OCI-LY1 (cell line): ENCODE data around the gene LARP1.
A peak's percentile ranks its signal among the peaks of the same experiment; 100 is the strongest.

Experiments used
- H2AFZ ChIP-seq: fragments of 200-600 bp; sonication (generic), shearing (Covaris generic); 2 replicates; pipeline ENCODE4 v1.6.0; 2014; ENCODE audit warnings: antibody characterized with exemption, mild to moderate bottlenecking, low read length
- H3F3A ChIP-seq: fragments of 200-600 bp; sonication (generic), shearing (Covaris generic); 2 replicates; pipeline ENCODE4 v1.6.0; 2014; ENCODE audit warnings: mild to moderate bottlenecking, antibody characterized with exemption, low read length, moderate library complexity; ENCODE audit not compliant: insufficient read depth
- H3K27ac ChIP-seq: fragments of 200-600 bp; sonication (generic); 2 replicates; pipeline ENCODE4 v1.5.1; 2014; ENCODE audit warnings: low read length, mixed run types, mild to moderate bottlenecking, low read depth; ENCODE audit not compliant: poor library complexity, severe bottlenecking
- H3K27me3 ChIP-seq: fragments of 200-600 bp; sonication (generic); 2 replicates; pipeline ENCODE4 v1.6.0; 2014; ENCODE audit warnings: antibody characterized with exemption, mild to moderate bottlenecking, low read length, moderate library complexity; ENCODE audit not compliant: insufficient read depth
- H3K36me3 ChIP-seq: fragments of 200-600 bp; sonication (generic); 2 replicates; pipeline ENCODE4 v1.6.1; 2014; ENCODE audit warnings: mild to moderate bottlenecking, antibody characterized with exemption, low read length, moderate library complexity, mixed read lengths; ENCODE audit not compliant: insufficient read depth
- H3K4me1 ChIP-seq: fragments of 200-600 bp; sonication (generic); 2 replicates; pipeline ENCODE4 v1.5.1; 2014; ENCODE audit warnings: mild to moderate bottlenecking, low read length, moderate library complexity; ENCODE audit not compliant: insufficient read depth, severe bottlenecking
- H3K4me2 ChIP-seq: fragments of 200-600 bp; sonication (generic), shearing (Covaris generic); 2 replicates; pipeline ENCODE4 v1.6.1; 2014; ENCODE audit warnings: low read length
- H3K4me3 ChIP-seq: fragments of 200-600 bp; sonication (generic); 2 replicates; pipeline ENCODE4 v1.5.1; 2014; ENCODE audit warnings: low read length, low read depth, mild to moderate bottlenecking, mixed read lengths; ENCODE audit not compliant: poor library complexity, severe bottlenecking
- H3K79me2 ChIP-seq: fragments of 200-600 bp; shearing (Covaris generic); 2 replicates; pipeline ENCODE4 v1.6.1; 2016; ENCODE audit warnings: mixed run types, low read length, mixed read lengths; ENCODE audit not compliant: insufficient read depth
- H3K9ac ChIP-seq: fragments of 200-600 bp; sonication (generic), shearing (Covaris generic); 2 replicates; pipeline ENCODE4 v1.6.1; 2014; ENCODE audit warnings: mild to moderate bottlenecking, low read length, mixed read lengths
- H3K9me2 ChIP-seq: fragments of 200-600 bp; sonication (generic), shearing (Covaris generic); 2 replicates; pipeline ENCODE4 v1.6.1; 2014; ENCODE audit warnings: low read depth, mild to moderate bottlenecking, low read length, mixed read lengths
- H3K9me3 ChIP-seq: fragments of 200-600 bp; shearing (Covaris generic); 2 replicates; pipeline ENCODE4 v1.6.1; 2014; ENCODE audit warnings: low read length, mixed read lengths
- H4K20me1 ChIP-seq: fragments of 200-600 bp; sonication (generic), shearing (Covaris generic); 2 replicates; pipeline ENCODE4 v1.6.0; 2016; ENCODE audit warnings: mild to moderate bottlenecking, low read length; ENCODE audit not compliant: insufficient read depth
- CTCF ChIP-seq: fragments of 200-600 bp; sonication (generic), shearing (Covaris generic); IDR thresholded peaks from 2 replicates; pipeline ENCODE4 v1.5.1; 2017; ENCODE audit warnings: mild to moderate bottlenecking, antibody characterized with exemption, low read length, moderate library complexity, mixed read lengths
- EZH2 ChIP-seq: fragments of 200-600 bp; sonication (generic), shearing (Covaris generic); IDR thresholded peaks from 2 replicates; pipeline ENCODE4 v1.8.0; 2017; ENCODE audit warnings: borderline replicate concordance, mixed run types, mild to moderate bottlenecking, antibody characterized with exemption, low read length, moderate library complexity, mixed read lengths

Gene LARP1

GRCh38 chr5:154851351-154851750 is 96.2 kb downstream of the LARP1 start:
- no peaks in the 10 kb centered on the region for H3K9me3 ChIP-seq
- no peaks in the 10 kb centered on the region for H3K36me3 ChIP-seq
- no peak overlapping the region for H2AFZ ChIP-seq
- no peak overlapping the region for H3K27ac ChIP-seq
- H3K4me2 ChIP-seq, result no peak overlapping the region
- H3K9ac ChIP-seq, result no peak overlapping the region
- H3K4me3 ChIP-seq, result no peak overlapping the region
- H3K79me2 ChIP-seq, result no peaks in the 10 kb centered on the region
- no peaks in the 10 kb centered on the region for H4K20me1 ChIP-seq
- no peaks in the 10 kb centered on the region for H3K9me2 ChIP-seq
- H3K27me3 ChIP-seq, result no peaks in the 10 kb centered on the region
- H3F3A ChIP-seq, result no peaks in the 10 kb centered on the region
- no peaks in the 10 kb centered on the region for H3K4me1 ChIP-seq
- TF ChIP-seq CTCF (no peak), EZH2 (no peak)

GRCh38 chr5:154857530-154858296 is 102.5 kb downstream of the LARP1 start:
- Histone ChIP-seq H3K27me3 (no peaks in the 10 kb centered on the region), H3K9ac (peak overlapping the region; percentile 80), H2AFZ (no peak overlapping the region), H3F3A (no peaks in the 10 kb centered on the region), H3K79me2 (peaks cover 39% of the 10 kb centered on the region), H3K27ac (peak overlapping the region; percentile 95), H4K20me1 (no peaks in the 10 kb centered on the region), H3K36me3 (peaks cover 12% of the 10 kb centered on the region; the same call in 1 of the 2 replicates), H3K9me2 (no peaks in the 10 kb centered on the region), H3K9me3 (no peaks in the 10 kb centered on the region), H3K4me1 (peaks cover 37% of the 10 kb centered on the region), H3K4me2 (peak overlapping the region; percentile 97), H3K4me3 (peak overlapping the region; percentile 82)
- no peak for TF ChIP-seq CTCF
- TF ChIP-seq EZH2, result no peak

GRCh38 chr5:154858297-154858971 is 103.3 kb downstream of the LARP1 start, which contains the start of gene CNOT8:
Gene CNOT8 (plus strand): TSS chr5:154858627. CDS start chr5:154863279, 4,652 bp downstream.
- Histone ChIP-seq H3K4me2 (peak within 1 kb of the TSS; percentile 97), H3K27ac (peak within 1 kb of the TSS; percentile 95), H4K20me1 (no peaks in the 10 kb centered on the region), H3K9me3 (no peaks in the 10 kb centered on the region), H3K4me1 (peaks cover 39% of the 10 kb centered on the region), H3K36me3 (peaks cover 19% of the 10 kb centered on the region), H3K9me2 (no peaks in the 10 kb centered on the region), H3K4me3 (peak within 1 kb of the TSS; percentile 82), H3K9ac (peak within 1 kb of the TSS; percentile 80), H3K27me3 (no peaks in the 10 kb centered on the region), H3K79me2 (peaks cover 46% of the 10 kb centered on the region), H2AFZ (no peak within 1 kb of the TSS), H3F3A (no peaks in the 10 kb centered on the region)
- TF ChIP-seq EZH2, result no peak
- no peak for TF ChIP-seq CTCF
